HG03025 (cell line): ENCODE data around the gene ECT2.
"Not testable (repeated sequence)": the region's sequence is repeated elsewhere in the genome, so short reads cannot be mapped to it uniquely, and the experiment has no call there.

Source experiments
- ATAC-seq: cut with Tn5 transposase; IDR thresholded peaks from one replicate; pipeline ENCODE4 v1.9.1; 2021; ENCODE audit warnings: mild to moderate bottlenecking, moderate library complexity; ENCODE audit not compliant: unreplicated experiment, low FRiP score

The ECT2 gene

GRCh38 chr3:172803489-172803888, 53.0 kb downstream of the ECT2 start:
- no peak for ATAC-seq

- no peak for ATAC-seq
Measured at GRCh38 chr3:172804323-172804722, 53.8 kb downstream of the ECT2 start.

- no peak for ATAC-seq
Measured at GRCh38 chr3:172808969-172809546, 58.5 kb downstream of the ECT2 start.

GRCh38 chr3:172811099-172811498, 60.6 kb downstream of the ECT2 start:
- ATAC-seq, result no peak

GRCh38 chr3:172813462-172813861, 62.9 kb downstream of the ECT2 start:
- no peak for ATAC-seq

- no peak for ATAC-seq
Measured at GRCh38 chr3:172814738-172815137, 64.2 kb downstream of the ECT2 start.

- no peak for ATAC-seq
Measured at GRCh38 chr3:172815857-172816256, 65.3 kb downstream of the ECT2 start.

- no peak for ATAC-seq
Measured at GRCh38 chr3:172816281-172816680, 65.8 kb downstream of the ECT2 start.

GRCh38 chr3:172816968-172817367, 66.4 kb downstream of the ECT2 start:
- no peak for ATAC-seq

- no peak for ATAC-seq
Measured at GRCh38 chr3:172820492-172820891, 70.0 kb downstream of the ECT2 start.

- ATAC-seq, result no peak
Measured at GRCh38 chr3:172824229-172824628, 73.7 kb downstream of the ECT2 start.

GRCh38 chr3:172827231-172827630, 76.7 kb downstream of the ECT2 start:
- not testable (repeated sequence) for ATAC-seq

GRCh38 chr3:172832983-172833382, 82.5 kb downstream of the ECT2 start:
- ATAC-seq, result no peak

GRCh38 chr3:172836390-172836997, 86.0 kb downstream of the ECT2 start:
- no peak for ATAC-seq

- ATAC-seq, result no peak
Measured at GRCh38 chr3:172839679-172840078, 89.2 kb downstream of the ECT2 start.

GRCh38 chr3:172840463-172840862, 89.9 kb downstream of the ECT2 start:
- no peak for ATAC-seq

- ATAC-seq, result no peak
Measured at GRCh38 chr3:172840913-172841312, 90.4 kb downstream of the ECT2 start.

GRCh38 chr3:172844428-172844827, 93.9 kb downstream of the ECT2 start:
- no peak for ATAC-seq

GRCh38 chr3:172846103-172846561, 95.6 kb downstream of the ECT2 start:
- ATAC-seq, result no peak

- no peak for ATAC-seq
Measured at GRCh38 chr3:172846706-172847105, 96.2 kb downstream of the ECT2 start.

GRCh38 chr3:172847292-172847691, 96.8 kb downstream of the ECT2 start:
- ATAC-seq, result no peak

GRCh38 chr3:172848910-172849309, 98.4 kb downstream of the ECT2 start:
- no peak for ATAC-seq
